ENCODE results near the gene RPL6.

The RPL6 gene

DNA sequence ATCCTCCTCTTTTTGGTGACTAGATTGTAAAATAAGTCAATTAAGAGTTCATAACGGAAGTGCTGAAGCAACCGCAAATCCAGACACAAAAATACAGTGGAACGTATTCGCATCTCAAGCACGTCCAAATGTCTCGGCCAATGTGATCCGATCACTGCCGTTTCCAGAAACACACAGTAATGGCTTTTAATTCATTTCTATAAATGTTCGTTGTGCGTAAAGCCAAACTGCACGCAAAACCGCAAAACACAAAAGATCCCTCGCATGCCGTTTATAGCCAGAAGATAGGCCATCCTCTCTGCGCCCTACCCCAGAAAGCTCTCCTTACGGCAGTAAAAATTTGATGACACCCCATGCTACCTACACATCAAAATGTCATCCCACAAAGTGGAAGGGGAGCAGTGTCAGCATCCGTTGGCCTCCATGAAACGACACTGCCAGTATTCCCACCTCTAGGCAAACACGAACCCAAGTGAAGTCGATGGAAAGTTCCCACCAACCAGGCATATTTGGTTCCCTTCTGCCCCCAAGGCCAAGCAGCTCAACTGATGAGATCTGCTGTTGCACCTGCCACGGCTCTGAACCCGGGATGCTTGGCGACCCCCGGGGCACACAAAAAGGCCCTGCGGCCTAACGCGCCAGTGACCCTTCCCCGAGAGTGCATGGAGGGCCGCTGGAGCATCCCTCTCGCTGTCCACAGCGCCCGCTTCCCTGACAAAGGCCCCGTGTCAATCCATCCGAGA, 28.6 kb downstream of the RPL6 start:
- no peak for DNase-seq (ENCODE audit: low spot score)

- no peak for DNase-seq (ENCODE audit: low spot score)
Observed at GRCh38 chr12:112375105-112375504, 34.3 kb downstream of the RPL6 start.

DNA sequence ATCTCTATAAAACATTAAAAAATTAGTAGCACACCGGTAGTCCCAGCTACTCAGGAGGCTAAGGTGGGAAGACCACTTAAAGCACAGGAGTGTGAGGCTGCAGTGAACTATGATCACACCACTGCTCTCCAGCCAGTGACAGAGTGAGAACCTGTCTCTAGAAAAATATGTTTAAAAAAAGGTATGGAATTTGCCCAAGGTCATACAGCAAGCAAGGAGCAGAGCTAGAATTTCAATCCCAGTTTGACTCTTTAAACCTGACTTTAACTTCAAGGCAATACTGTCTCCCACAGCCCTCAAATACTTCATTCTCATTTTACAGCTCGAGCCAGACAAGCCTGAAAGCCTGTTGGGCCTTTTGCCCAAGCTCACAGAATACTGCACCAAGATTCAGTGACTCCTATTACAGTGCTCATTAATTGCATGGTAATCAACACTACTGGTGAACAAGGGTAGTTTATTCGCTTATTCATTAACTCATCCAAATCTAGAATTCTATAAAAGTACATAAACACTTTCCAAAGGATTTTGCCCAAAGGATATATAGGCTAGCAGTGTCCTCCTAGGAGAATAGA, 35.2 kb downstream of the RPL6 start:
- DNase-seq (ENCODE audit: low spot score): no peak

GRCh38 chr12:112370868-112371510, 38.4 kb downstream of the RPL6 start:
- DNase-seq (ENCODE audit: low spot score): no peak

- no peak for DNase-seq (ENCODE audit: low spot score)
Observed at GRCh38 chr12:112370199-112370598, 39.2 kb downstream of the RPL6 start.

GRCh38 chr12:112368856-112369255, 40.5 kb downstream of the RPL6 start:
- DNase-seq (ENCODE audit: low spot score): no peak

GRCh38 chr12:112367965-112368364, 41.4 kb downstream of the RPL6 start:
- DNase-seq (ENCODE audit: low spot score): no peak

GRCh38 chr12:112362310-112362709, 47.1 kb downstream of the RPL6 start:
- no peak for DNase-seq (ENCODE audit: low spot score)

DNA sequence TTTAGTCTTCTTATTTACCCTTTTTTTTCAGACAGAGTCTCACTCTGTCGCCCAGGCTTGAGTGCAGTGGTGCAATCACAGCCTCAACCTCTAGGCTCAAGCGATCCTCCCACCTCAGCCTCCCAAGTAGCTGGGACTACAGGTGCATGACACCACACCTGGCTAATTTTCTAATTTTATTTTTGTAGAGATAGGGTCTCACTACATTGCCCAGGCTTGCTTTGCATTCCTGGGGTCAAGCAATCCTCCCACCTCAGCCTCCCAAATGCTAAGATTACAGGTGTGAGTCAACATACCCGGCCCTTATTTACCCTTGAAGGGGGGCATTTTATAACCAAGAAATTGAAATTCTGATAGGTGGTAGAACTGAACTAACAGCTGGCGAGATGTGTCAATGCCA, 48.1 kb downstream of the RPL6 start:
- DNase-seq (ENCODE audit: low spot score): no peak

DNA sequence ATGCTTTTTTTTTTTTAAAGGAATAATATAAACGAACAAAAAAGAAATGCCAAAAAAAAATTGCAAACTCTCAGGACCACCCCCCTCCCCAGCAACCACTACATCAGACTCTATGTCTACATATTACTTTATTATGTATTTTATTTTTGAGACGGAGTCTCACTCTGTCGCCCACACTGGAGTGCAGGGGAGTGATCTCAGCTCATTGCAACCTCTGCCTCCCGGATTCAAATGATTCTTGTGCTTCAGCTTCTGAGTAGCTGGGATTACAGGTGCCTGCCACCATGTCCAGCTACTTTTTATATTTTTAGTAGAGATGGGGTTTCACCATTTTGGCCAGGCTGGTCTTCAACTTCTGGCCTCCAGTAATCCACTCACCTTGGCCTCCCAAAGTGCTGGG, 50.1 kb downstream of the RPL6 start:
- DNase-seq (ENCODE audit: low spot score): no peak

GRCh38 chr12:112357214-112357613, 52.2 kb downstream of the RPL6 start:
- no peak for DNase-seq (ENCODE audit: low spot score)

All from kidney capillary endothelial cell (primary cell).